ENCODE data around the gene CCDC187.

Gene CCDC187

GRCh38 chr9:136330406-136330990 lies 26.6 kb upstream of the CCDC187 start:
- TF ChIP-seq CTCF (conservative IDR thresholded peaks at IDR 0.05; ENCODE audit: low read depth, low read length): no peak
- no peak for DNase-seq (ENCODE audit: low read depth)
- H3K4me3 ChIP-seq (ENCODE audit: low read length): no peak overlapping the region

GRCh38 chr9:136329636-136330405 lies 25.9 kb upstream of the CCDC187 start:
- TF ChIP-seq CTCF (conservative IDR thresholded peaks at IDR 0.05; ENCODE audit: low read depth, low read length): no peak
- peak overlapping the region; percentile 71 for H3K4me3 ChIP-seq (ENCODE audit: low read length)
- no peak for DNase-seq (ENCODE audit: low read depth)

- peak overlapping the region; percentile 71 for H3K4me3 ChIP-seq (ENCODE audit: low read length)
- no peak for TF ChIP-seq CTCF (conservative IDR thresholded peaks at IDR 0.05; ENCODE audit: low read depth, low read length)
- DNase-seq (ENCODE audit: low read depth): no peak
Measured at GRCh38 chr9:136329211-136329627, 25.3 kb upstream of the CCDC187 start.

GRCh38 chr9:136328622-136329041 lies 24.7 kb upstream of the CCDC187 start:
- H3K4me3 ChIP-seq (ENCODE audit: low read length): peak overlapping the region; percentile 71
- DNase-seq (ENCODE audit: low read depth): no peak
- TF ChIP-seq CTCF (conservative IDR thresholded peaks at IDR 0.05; ENCODE audit: low read depth, low read length): no peak

GRCh38 chr9:136328011-136328621 lies 24.2 kb upstream of the CCDC187 start:
- TF ChIP-seq CTCF (conservative IDR thresholded peaks at IDR 0.05; ENCODE audit: low read depth, low read length): no peak
- DNase-seq (ENCODE audit: low read depth): no peak
- peak overlapping the region; percentile 71 for H3K4me3 ChIP-seq (ENCODE audit: low read length)

GRCh38 chr9:136327304-136327974 lies 23.5 kb upstream of the CCDC187 start, which contains the start of gene GPSM1:
TSS of gene GPSM1 (plus strand) at chr9:136327539. CDS start at chr9:136327696, 157 bp downstream.
- TF ChIP-seq CTCF (conservative IDR thresholded peaks at IDR 0.05; ENCODE audit: low read depth, low read length): no peak
- peak within 1 kb of the TSS; percentile 71 for H3K4me3 ChIP-seq (ENCODE audit: low read length)
- no peak for DNase-seq (ENCODE audit: low read depth)

Data from retinal pigment epithelial cell (primary cell).